ENCODE data around the gene CFAP92.

DNA sequence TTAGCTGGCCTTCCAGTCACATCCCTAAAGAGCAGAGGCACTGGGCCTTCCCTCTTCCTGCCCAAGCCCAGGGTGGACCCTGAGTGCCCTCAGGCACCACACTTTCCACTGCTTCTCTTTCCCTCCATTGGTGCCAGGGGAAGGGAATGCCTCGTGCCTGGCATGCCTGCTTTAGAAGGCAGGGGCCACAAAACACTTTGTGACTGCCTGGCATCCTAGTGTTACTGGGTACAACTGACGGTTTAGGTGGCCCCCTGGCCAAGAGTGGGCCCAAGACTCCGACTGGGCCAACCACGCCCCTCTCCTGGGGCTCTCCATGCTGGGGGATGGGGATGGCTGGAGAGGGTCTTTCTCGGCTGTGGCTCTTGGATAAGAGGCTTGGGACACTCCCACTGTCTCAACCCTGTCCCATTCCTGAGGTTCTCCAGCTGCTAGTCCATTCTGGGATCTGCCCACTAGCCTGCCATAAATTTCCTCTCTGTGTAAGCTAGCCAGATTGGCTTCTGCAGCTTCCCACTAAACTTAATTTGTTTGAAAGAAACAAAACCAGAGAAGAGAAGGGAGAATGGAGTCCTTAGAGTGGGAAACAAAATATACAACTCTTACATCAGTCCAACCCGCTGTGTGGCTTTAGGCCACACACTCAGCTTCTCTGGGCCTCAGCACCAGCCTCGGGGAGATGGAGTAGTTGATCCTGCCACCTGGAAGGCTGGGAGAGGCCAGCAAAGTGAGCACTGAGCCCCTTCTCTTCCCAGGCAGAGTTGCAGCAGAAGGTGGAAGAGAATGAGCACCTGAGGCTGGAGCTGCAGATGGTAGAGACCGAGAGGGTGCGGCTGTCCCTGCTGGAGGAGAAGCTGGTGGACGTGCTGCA lies 42.6 kb upstream of the CFAP92 start:
- TF ChIP-seq POLR2AphosphoS5 (IDR thresholded peaks at IDR 0.05; ENCODE audit: insufficient read depth, low read depth, low read length) = no peak
- TF ChIP-seq, protein P1, sequence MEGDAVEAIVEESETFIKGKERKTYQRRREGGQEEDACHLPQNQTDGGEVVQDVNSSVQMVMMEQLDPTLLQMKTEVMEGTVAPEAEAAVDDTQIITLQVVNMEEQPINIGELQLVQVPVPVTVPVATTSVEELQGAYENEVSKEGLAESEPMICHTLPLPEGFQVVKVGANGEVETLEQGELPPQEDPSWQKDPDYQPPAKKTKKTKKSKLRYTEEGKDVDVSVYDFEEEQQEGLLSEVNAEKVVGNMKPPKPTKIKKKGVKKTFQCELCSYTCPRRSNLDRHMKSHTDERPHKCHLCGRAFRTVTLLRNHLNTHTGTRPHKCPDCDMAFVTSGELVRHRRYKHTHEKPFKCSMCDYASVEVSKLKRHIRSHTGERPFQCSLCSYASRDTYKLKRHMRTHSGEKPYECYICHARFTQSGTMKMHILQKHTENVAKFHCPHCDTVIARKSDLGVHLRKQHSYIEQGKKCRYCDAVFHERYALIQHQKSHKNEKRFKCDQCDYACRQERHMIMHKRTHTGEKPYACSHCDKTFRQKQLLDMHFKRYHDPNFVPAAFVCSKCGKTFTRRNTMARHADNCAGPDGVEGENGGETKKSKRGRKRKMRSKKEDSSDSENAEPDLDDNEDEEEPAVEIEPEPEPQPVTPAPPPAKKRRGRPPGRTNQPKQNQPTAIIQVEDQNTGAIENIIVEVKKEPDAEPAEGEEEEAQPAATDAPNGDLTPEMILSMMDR (IDR thresholded peaks at IDR 0.05; ENCODE audit: extremely low read depth in 1 of 2, insufficient read depth in 1 of 2, low read depth in 1 of 2, low read length in 2 of 2) = no peak
- no peak for TF ChIP-seq POLR2A (IDR thresholded peaks at IDR 0.05; ENCODE audit: low read depth, low read length)
- no peak for TF ChIP-seq FOS (IDR thresholded peaks at IDR 0.05; ENCODE audit: borderline replicate concordance, insufficient read depth, low read length)
